Brain microvascular endothelial cell (primary cell): ENCODE results near the gene KANSL1.
"Not testable (repeated sequence)": the region's sequence is repeated elsewhere in the genome, so short reads cannot be mapped to it uniquely, and the experiment has no call there.

Experiments used
- DNase-seq: peaks from one replicate; pipeline ENCODE4 v3.0.0-alpha.2; 2020
- H3K27ac ChIP-seq: fragments of 250-450 bp; sonication (Bioruptor Pico); 2 replicates; pipeline ENCODE4 v1.5.1; 2020; ENCODE audit warnings: mild to moderate bottlenecking, moderate library complexity
- H3K27me3 ChIP-seq: fragments of 250-450 bp; sonication (Bioruptor Pico); replicated peaks from 2 replicates; pipeline ENCODE4 v1.5.1; 2020; ENCODE audit warnings: mild to moderate bottlenecking
- H3K36me3 ChIP-seq: fragments of 250-450 bp; sonication (Bioruptor Pico); replicated peaks from 2 replicates; pipeline ENCODE4 v1.5.1; 2020; ENCODE audit warnings: mild to moderate bottlenecking
- H3K4me3 ChIP-seq: 2 replicates; pipeline ENCODE4 v1.5.1; 2011; ENCODE audit warnings: low read depth, mild to moderate bottlenecking, control low read depth, low read length, moderate library complexity
- in situ Hi-C: cut with HindIII; loops from 2 replicates; pipeline ENCODE4 v1.10.0; 2017; ENCODE audit warnings: low sequenced_read_pairs, low pct_ligation_motif_present
- TF ChIP-seq, protein P1 (sequence below): IDR thresholded peaks from 2 replicates; pipeline ENCODE4 v1.5.1; 2011; ENCODE audit warnings: low read depth, mild to moderate bottlenecking, moderate library complexity, low read length, control low read depth, inconsistent platforms; ENCODE audit errors: missing control alignments

KANSL1 gene

GRCh38 chr17:46009681-46010596 lies 183.3 kb downstream of the KANSL1 start:
- peak; percentile 82 for DNase-seq
- TF ChIP-seq, protein P1, sequence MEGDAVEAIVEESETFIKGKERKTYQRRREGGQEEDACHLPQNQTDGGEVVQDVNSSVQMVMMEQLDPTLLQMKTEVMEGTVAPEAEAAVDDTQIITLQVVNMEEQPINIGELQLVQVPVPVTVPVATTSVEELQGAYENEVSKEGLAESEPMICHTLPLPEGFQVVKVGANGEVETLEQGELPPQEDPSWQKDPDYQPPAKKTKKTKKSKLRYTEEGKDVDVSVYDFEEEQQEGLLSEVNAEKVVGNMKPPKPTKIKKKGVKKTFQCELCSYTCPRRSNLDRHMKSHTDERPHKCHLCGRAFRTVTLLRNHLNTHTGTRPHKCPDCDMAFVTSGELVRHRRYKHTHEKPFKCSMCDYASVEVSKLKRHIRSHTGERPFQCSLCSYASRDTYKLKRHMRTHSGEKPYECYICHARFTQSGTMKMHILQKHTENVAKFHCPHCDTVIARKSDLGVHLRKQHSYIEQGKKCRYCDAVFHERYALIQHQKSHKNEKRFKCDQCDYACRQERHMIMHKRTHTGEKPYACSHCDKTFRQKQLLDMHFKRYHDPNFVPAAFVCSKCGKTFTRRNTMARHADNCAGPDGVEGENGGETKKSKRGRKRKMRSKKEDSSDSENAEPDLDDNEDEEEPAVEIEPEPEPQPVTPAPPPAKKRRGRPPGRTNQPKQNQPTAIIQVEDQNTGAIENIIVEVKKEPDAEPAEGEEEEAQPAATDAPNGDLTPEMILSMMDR, result no peak
- H3K27me3 ChIP-seq, result no peaks in the 10 kb centered on the region
- no peak overlapping the region for H3K4me3 ChIP-seq
- in situ Hi-C loops, result no loop called here
- no peak overlapping the region for H3K27ac ChIP-seq
- H3K36me3 ChIP-seq, result no peaks in the 10 kb centered on the region

- no peaks in the 10 kb centered on the region for H3K27me3 ChIP-seq
- H3K4me3 ChIP-seq, result no peak overlapping the region
- in situ Hi-C loops, result no loop called here
- no peaks in the 10 kb centered on the region for H3K36me3 ChIP-seq
- no peak for DNase-seq
- no peak overlapping the region for H3K27ac ChIP-seq
- TF ChIP-seq, protein P1, result no peak
These were observed 184.6 kb downstream of the KANSL1 start for GRCh38 chr17:46008591-46008990.

- in situ Hi-C loops, result no loop called here
- no peaks in the 10 kb centered on the region for H3K36me3 ChIP-seq
- no peaks in the 10 kb centered on the region for H3K27me3 ChIP-seq
- no peak for DNase-seq
- no peak overlapping the region for H3K4me3 ChIP-seq
- TF ChIP-seq, protein P1, result no peak
- no peak overlapping the region for H3K27ac ChIP-seq
These were observed 185.7 kb downstream of the KANSL1 start for GRCh38 chr17:46007461-46007965.

- in situ Hi-C loops, H3K36me3 ChIP-seq, DNase-seq, H3K27ac ChIP-seq, H3K4me3 ChIP-seq, H3K27me3 ChIP-seq: not testable (repeated sequence)
These were observed 187.1 kb downstream of the KANSL1 start for GRCh38 chr17:46006082-46006481.

- TF ChIP-seq, protein P1, result no peak
- H3K4me3 ChIP-seq, result no peak overlapping the region
- no peak overlapping the region for H3K27ac ChIP-seq
- in situ Hi-C loops, result no loop called here
- DNase-seq, result no peak
- H3K27me3 ChIP-seq, result no peaks in the 10 kb centered on the region
- H3K36me3 ChIP-seq, result no peaks in the 10 kb centered on the region
These were observed 189.1 kb downstream of the KANSL1 start for GRCh38 chr17:46003907-46004748.

DNA sequence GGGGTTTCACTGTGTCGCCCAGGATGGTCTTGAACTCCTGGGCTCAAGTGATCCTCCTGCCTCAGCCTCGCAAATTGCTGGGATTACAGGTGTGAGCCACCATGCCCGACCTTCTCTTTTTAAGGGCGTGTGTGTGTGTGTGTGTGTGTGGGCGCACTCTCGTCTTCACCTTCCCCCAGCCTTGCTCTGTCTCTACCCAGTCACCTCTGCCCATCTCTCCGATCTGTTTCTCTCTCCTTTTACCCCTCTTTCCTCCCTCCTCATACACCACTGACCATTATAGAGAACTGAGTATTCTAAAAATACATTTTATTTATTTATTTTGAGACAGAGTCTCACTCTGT lies 190.3 kb downstream of the KANSL1 start:
- TF ChIP-seq, protein P1, result no peak
- in situ Hi-C loops, result no loop called here
- H3K4me3 ChIP-seq, result no peak overlapping the region

More for the DNA sequence above, 190.3 kb downstream of the KANSL1 start:
- no peaks in the 10 kb centered on the region for H3K36me3 ChIP-seq
- no peak for DNase-seq
- no peak overlapping the region for H3K27ac ChIP-seq
- H3K27me3 ChIP-seq, result no peaks in the 10 kb centered on the region
